ENCODE data around the gene PSPH.
A peak's percentile ranks its signal among the peaks of the same experiment; 100 is the strongest.
"Not testable (repeated sequence)": the region's sequence is repeated elsewhere in the genome, so short reads cannot be mapped to it uniquely, and the experiment has no call there.

PSPH gene

DNA sequence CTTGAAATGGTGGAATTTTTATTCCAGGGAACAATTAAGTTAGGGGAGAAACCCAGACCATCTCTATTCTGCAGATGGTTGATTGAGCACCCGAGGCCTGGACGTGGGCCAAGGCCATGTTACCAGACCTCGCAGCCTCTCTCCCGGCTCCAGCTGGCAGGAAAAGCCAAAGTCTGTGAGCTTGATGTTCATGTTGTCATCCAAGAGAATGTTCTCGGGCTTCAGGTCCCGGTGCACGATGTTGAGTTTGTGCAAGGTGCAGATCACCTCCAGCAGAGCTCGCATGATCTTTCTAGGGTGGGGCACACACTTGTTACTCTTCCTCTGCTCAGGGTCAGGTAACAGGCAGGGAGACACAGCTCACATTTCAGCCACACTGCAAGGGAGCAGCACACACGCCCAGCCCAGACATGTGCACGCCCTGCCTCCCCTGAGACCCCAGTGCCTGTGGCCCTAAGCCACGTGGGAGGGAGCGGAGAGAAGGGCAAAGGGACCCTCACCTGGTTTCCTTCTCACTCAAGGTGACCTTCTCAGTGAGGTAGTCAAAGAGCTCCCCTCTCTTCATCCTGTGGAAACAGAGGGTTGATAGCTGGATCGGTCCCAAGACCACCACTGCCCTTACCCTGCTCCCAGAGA lies 32.0 kb upstream of the PSPH start:
- no peak overlapping the region for H3K9ac ChIP-seq (ENCODE audit: low read depth in 1 of 2, low read length in 2 of 2)
- H3K27me3 ChIP-seq (ENCODE audit: control insufficient read depth in 2 of 2, insufficient read depth in 2 of 2, low read length in 2 of 2) = no peaks in the 10 kb centered on the region
- no peak overlapping the region for H3K4me3 ChIP-seq (ENCODE audit: low read length in 2 of 2)
- H3K4me1 ChIP-seq (ENCODE audit: control insufficient read depth in 2 of 2, insufficient read depth in 2 of 2, low read length in 2 of 2) = peaks cover 0 to 6% of the 10 kb centered on the region in 2 donors
- peaks cover 6 to 10% of the 10 kb centered on the region in 2 donors for H3K36me3 ChIP-seq (ENCODE audit: control insufficient read depth in 2 of 2, insufficient read depth in 2 of 2, low read length in 2 of 2)
- H3K9me3 ChIP-seq (ENCODE audit: control insufficient read depth in 2 of 2, low read length in 2 of 2) = no peaks in the 10 kb centered on the region
- H3K27ac ChIP-seq (ENCODE audit: low read depth in 2 of 2, low read length in 2 of 2) = no peak overlapping the region

DNA sequence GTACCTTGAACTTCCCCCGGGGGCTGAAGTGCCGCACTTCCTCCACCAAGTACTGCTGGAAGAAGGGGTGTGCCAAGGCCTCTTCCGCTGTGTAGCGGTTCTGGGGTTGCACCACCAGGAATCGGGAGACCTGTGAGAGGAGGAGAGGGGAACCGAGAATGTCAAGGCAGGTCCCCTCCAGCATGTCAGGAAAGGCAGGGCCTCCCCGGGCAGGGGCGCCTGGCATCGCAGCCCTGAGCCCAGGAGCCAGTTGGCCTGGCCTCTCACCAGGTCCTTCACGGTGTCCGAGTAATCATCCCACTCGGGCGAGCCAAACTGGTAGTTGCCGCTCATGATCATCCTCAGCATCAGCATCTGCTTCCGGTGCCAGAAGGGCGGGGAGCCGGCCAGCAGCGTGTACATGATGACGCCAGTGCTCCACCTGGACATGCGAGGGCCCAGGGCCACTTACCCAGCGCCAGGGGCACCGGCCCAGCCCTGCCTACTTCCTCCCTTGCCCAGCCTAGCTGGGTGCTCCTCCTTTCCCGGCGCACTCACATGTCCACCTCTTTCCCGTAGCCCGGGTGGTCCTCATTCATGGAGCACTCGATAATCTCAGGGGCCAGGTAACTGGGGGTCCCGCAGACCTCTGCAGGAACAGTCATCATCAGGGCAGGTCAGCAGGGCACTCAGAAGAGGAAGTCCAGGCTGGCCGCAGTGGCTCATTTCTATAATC lies 30.5 kb upstream of the PSPH start:
- no peak overlapping the region for H3K4me3 ChIP-seq (ENCODE audit: low read length in 2 of 2)
- H3K36me3 ChIP-seq (ENCODE audit: control insufficient read depth in 2 of 2, insufficient read depth in 2 of 2, low read length in 2 of 2) = peaks cover 7 to 9% of the 10 kb centered on the region in 2 donors
- no peaks in the 10 kb centered on the region for H3K9me3 ChIP-seq (ENCODE audit: control insufficient read depth in 2 of 2, low read length in 2 of 2)
- H3K4me1 ChIP-seq (ENCODE audit: control insufficient read depth in 2 of 2, insufficient read depth in 2 of 2, low read length in 2 of 2) = peaks cover 0 to 6% of the 10 kb centered on the region in 2 donors
- H3K27ac ChIP-seq (ENCODE audit: low read depth in 2 of 2, low read length in 2 of 2) = no peak overlapping the region
- no peaks in the 10 kb centered on the region for H3K27me3 ChIP-seq (ENCODE audit: control insufficient read depth in 2 of 2, insufficient read depth in 2 of 2, low read length in 2 of 2)
- H3K9ac ChIP-seq (ENCODE audit: low read depth in 1 of 2, low read length in 2 of 2) = no peak overlapping the region

DNA sequence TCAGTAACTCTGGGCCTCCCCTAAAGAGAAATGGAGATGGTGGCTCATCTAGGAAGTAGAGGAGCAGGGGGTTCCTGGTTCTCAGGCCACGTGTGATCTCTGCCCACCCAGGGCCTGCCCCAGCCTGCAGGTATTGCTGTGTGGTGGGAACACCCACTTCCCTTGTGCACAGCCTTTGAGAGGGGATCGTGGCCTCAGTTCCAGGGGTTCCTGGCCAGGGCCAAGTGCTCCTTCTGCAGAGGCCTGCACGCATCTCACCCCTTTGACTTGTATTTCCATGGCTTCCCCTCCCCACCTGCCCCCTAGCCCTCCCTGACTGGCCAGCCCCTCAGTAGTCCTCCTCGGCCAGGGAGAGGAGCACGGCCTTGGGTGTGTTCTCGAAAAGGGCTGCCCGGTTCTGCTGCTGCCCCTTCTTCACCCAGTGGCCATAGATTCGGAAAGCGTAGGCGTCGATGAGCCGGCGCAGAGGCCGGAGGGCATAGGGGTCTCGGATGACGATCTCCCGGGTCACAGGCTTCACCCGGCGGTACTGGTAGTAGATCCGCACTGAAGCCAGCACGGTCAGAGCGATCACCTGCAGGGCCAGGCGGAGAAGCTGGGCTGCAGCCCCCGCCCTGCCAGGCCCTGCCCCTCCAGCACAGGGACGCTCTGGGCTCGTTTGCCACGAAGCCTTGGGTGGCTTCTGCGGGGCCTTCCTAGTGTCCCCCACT lies 29.6 kb upstream of the PSPH start:
- H3K27ac ChIP-seq (ENCODE audit: low read depth in 2 of 2, low read length in 2 of 2); H3K4me3 ChIP-seq (ENCODE audit: low read length in 2 of 2); H3K36me3 ChIP-seq (ENCODE audit: control insufficient read depth in 2 of 2, insufficient read depth in 2 of 2, low read length in 2 of 2); H3K9me3 ChIP-seq (ENCODE audit: control insufficient read depth in 2 of 2, low read length in 2 of 2); H3K9ac ChIP-seq (ENCODE audit: low read depth in 1 of 2, low read length in 2 of 2); H3K4me1 ChIP-seq (ENCODE audit: control insufficient read depth in 2 of 2, insufficient read depth in 2 of 2, low read length in 2 of 2); H3K27me3 ChIP-seq (ENCODE audit: control insufficient read depth in 2 of 2, insufficient read depth in 2 of 2, low read length in 2 of 2): not testable (repeated sequence)

DNA sequence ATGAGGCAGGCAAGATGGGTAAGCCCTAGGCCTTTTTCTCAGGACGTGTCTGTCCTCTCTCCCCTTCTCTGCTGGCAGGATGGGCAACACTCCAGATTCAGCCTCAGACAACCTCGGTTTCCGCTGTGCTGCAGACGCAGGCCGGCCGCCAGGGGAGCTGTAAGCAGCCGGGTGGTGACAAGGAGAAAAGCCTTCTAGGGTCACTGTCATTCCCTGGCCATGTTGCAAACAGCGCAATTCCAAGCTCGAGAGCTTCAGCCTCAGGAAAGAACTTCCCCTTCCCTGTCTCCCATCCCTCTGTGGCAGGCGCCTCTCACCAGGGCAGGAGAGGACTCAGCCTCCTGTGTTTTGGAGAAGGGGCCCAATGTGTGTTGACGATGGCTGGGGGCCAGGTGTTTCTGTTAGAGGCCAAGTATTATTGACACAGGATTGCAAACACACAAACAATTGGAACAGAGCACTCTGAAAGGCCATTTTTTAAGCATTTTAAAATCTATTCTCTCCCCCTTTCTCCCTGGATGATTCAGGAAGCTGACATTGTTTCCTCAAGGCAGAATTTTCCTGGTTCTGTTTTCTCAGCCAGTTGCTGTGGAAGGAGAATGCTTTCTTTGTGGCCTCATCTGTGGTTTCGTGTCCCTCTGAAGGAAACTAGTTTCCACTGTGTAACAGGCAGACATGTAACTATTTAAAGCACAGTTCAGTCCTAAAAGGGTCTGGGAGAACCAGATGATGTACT lies 28.4 kb upstream of the PSPH start:
- H3K9me3 ChIP-seq (ENCODE audit: control insufficient read depth in 2 of 2, low read length in 2 of 2) = no peaks in the 10 kb centered on the region
- H3K4me3 ChIP-seq (ENCODE audit: low read length in 2 of 2) = no peak overlapping the region
- no peaks in the 10 kb centered on the region for H3K27me3 ChIP-seq (ENCODE audit: control insufficient read depth in 2 of 2, insufficient read depth in 2 of 2, low read length in 2 of 2)
- no peak overlapping the region for H3K9ac ChIP-seq (ENCODE audit: low read depth in 1 of 2, low read length in 2 of 2)
- peaks cover 0 to 6% of the 10 kb centered on the region in 2 donors for H3K4me1 ChIP-seq (ENCODE audit: control insufficient read depth in 2 of 2, insufficient read depth in 2 of 2, low read length in 2 of 2)
- H3K36me3 ChIP-seq (ENCODE audit: control insufficient read depth in 2 of 2, insufficient read depth in 2 of 2, low read length in 2 of 2) = peaks cover 7 to 9% of the 10 kb centered on the region in 2 donors
- peak overlapping the region; percentile 44 to 53 for H3K27ac ChIP-seq (ENCODE audit: low read depth in 2 of 2, low read length in 2 of 2)

DNA sequence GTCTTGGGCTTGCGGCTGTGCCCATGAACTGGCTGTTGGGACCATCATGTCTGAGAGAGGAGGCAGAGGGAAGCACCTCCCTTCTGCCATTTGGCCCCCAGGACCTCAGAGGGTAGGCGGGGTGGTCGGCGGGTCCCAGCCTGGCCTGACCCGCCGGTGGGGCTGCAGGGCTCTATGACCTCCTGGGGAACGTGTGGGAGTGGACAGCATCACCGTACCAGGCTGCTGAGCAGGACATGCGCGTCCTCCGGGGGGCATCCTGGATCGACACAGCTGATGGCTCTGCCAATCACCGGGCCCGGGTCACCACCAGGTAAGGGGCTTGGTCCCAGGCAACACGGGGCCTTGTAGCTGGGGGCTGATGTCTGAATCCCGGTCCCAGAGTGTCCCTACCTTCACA lies 27.0 kb upstream of the PSPH start:
- Histone ChIP-seq H3K27ac (ENCODE audit: low read depth in 2 of 2, low read length in 2 of 2) (no peak overlapping the region), H3K9me3 (ENCODE audit: control insufficient read depth in 2 of 2, low read length in 2 of 2) (no peaks in the 10 kb centered on the region), H3K9ac (ENCODE audit: low read depth in 1 of 2, low read length in 2 of 2) (no peak overlapping the region), H3K36me3 (ENCODE audit: control insufficient read depth in 2 of 2, insufficient read depth in 2 of 2, low read length in 2 of 2) (peaks cover 7 to 9% of the 10 kb centered on the region in 2 donors), H3K27me3 (ENCODE audit: control insufficient read depth in 2 of 2, insufficient read depth in 2 of 2, low read length in 2 of 2) (no peaks in the 10 kb centered on the region), H3K4me1 (ENCODE audit: control insufficient read depth in 2 of 2, insufficient read depth in 2 of 2, low read length in 2 of 2) (peaks cover 0 to 6% of the 10 kb centered on the region in 2 donors), H3K4me3 (ENCODE audit: low read length in 2 of 2) (no peak overlapping the region)

DNA sequence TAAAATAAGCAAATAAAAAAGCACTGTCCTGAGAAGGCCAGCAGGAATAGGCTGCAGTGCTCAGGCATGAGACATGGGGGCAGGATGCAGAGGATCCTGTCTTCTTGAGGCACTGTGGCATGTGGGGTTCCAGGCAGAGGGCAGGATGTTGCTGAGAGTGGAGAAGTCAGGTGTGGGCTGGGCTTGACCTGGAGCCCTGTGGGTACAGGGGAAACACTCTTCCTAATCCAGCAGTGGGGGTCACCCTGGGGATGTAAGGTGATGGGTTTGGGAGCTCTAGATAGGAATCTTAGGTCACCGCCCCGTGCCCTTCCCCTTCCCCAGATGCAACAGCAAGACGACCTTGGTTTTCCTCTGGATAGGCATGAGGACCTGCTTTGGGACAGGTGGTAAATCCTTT lies 26.4 kb upstream of the PSPH start:
- Histone ChIP-seq H3K9me3 (ENCODE audit: control insufficient read depth in 2 of 2, low read length in 2 of 2) (no peaks in the 10 kb centered on the region), H3K27me3 (ENCODE audit: control insufficient read depth in 2 of 2, insufficient read depth in 2 of 2, low read length in 2 of 2) (no peaks in the 10 kb centered on the region), H3K4me1 (ENCODE audit: control insufficient read depth in 2 of 2, insufficient read depth in 2 of 2, low read length in 2 of 2) (peaks cover 0 to 6% of the 10 kb centered on the region in 2 donors), H3K27ac (ENCODE audit: low read depth in 2 of 2, low read length in 2 of 2) (no peak overlapping the region), H3K4me3 (ENCODE audit: low read length in 2 of 2) (no peak overlapping the region), H3K36me3 (ENCODE audit: control insufficient read depth in 2 of 2, insufficient read depth in 2 of 2, low read length in 2 of 2) (peaks cover 9 to 11% of the 10 kb centered on the region in 2 donors), H3K9ac (ENCODE audit: low read depth in 1 of 2, low read length in 2 of 2) (no peak overlapping the region)

DNA sequence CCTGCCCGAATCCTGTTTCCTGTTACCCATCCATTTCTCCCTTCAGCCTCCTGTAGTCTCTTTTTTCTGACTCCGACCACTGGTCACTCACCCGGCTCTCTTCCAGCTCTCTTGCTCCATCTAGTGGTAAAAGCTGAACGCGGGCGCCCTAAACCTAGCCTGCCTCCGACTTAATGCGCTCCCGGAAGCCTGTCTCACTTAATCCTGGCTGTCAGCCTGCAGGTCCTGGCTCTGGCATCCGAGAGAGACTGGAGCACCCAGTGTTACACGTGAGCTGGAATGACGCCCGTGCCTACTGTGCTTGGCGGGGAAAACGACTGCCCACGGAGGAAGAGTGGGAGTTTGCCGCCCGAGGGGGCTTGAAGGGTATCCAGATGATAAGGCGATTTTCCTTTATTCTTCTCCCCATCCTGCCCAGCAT lies 23.1 kb upstream of the PSPH start:
- Histone ChIP-seq H3K9ac (ENCODE audit: low read depth in 1 of 2, low read length in 2 of 2) (no peak overlapping the region), H3K27ac (ENCODE audit: low read depth in 2 of 2, low read length in 2 of 2) (no peak overlapping the region), H3K4me1 (ENCODE audit: control insufficient read depth in 2 of 2, insufficient read depth in 2 of 2, low read length in 2 of 2) (peaks cover 0 to under 1% of the 10 kb centered on the region in 2 donors), H3K4me3 (ENCODE audit: low read length in 2 of 2) (no peak overlapping the region), H3K9me3 (ENCODE audit: control insufficient read depth in 2 of 2, low read length in 2 of 2) (no peaks in the 10 kb centered on the region), H3K36me3 (ENCODE audit: control insufficient read depth in 2 of 2, insufficient read depth in 2 of 2, low read length in 2 of 2) (peaks cover 16% of the 10 kb centered on the region in 2 donors), H3K27me3 (ENCODE audit: control insufficient read depth in 2 of 2, insufficient read depth in 2 of 2, low read length in 2 of 2) (no peaks in the 10 kb centered on the region)

DNA sequence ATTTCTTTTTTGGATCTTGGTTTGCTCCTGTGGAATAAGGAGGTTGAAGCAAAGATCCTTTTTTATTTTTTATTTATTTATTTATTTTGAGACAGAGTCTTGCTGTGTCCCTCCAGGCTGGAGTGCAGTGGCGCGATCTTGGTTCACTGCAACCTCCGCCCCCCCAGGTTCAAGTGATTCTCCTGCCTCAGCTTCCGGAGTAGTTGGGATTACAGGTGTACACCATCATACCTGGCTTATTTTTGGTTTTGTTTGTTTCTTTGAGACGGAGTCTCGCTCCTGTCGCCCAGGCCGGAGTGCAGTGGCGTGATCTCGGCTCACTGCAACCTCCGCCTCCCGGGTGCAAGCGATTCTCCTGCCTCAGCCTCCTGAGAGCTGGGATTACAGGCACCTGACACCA lies 15.1 kb upstream of the PSPH start:
- peaks cover 4 to 11% of the 10 kb centered on the region in 2 donors for H3K4me1 ChIP-seq (ENCODE audit: control insufficient read depth in 2 of 2, insufficient read depth in 2 of 2, low read length in 2 of 2)
- H3K27me3 ChIP-seq (ENCODE audit: control insufficient read depth in 2 of 2, insufficient read depth in 2 of 2, low read length in 2 of 2); H3K9me3 ChIP-seq (ENCODE audit: control insufficient read depth in 2 of 2, low read length in 2 of 2); H3K4me3 ChIP-seq (ENCODE audit: low read length in 2 of 2); H3K27ac ChIP-seq (ENCODE audit: low read depth in 2 of 2, low read length in 2 of 2); H3K9ac ChIP-seq (ENCODE audit: low read depth in 1 of 2, low read length in 2 of 2): not testable (repeated sequence)
- H3K36me3 ChIP-seq (ENCODE audit: control insufficient read depth in 2 of 2, insufficient read depth in 2 of 2, low read length in 2 of 2) = peaks cover 16 to 32% of the 10 kb centered on the region in 2 donors

DNA sequence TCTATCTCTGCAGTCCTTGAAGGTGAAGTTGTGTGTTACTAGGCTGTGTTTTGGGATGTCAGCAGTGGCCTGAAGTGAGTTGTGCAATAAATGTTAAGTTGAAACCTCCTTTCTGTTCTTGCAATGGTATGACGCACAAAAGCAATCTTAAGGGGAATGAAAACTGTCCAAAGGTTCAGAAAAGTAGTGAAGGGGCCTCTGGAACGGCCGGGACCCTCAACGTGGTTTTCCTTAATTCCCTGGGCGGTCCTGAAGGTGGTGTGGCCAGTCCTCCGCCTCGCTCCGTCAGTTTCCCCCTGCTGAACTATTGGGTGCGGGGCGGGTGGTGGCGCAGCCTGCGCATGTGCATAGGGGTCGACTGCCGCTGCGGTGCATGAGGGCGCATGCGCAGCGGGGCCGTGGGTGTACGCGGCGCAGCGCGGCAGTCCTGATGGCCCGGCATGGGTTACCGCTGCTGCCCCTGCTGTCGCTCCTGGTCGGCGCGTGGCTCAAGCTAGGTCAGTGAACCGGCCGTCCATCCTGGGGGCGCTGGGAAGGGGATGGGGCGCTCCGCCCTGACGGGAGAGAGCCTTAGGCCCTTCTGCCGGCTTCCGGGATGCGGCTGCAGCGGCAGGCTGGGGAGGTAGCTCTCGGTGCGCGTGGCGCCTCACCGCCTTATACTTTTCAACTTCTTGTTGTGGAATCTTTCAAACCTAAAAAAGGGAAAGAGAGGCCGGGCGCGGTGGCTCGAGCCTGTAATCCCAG lies 12.8 kb upstream of the PSPH start, which contains the start of gene SUMF2:
Gene SUMF2 (plus strand): TSS at position 405 of the 744 bp plus-strand sequence. CDS start 26 bp downstream, at position 431.
- Histone ChIP-seq H3K27ac (ENCODE audit: low read depth in 2 of 2, low read length in 2 of 2) (peak within 1 kb of the TSS; percentile 86 to 94), H3K36me3 (ENCODE audit: control insufficient read depth in 2 of 2, insufficient read depth in 2 of 2, low read length in 2 of 2) (peaks cover 25 to 41% of the 10 kb centered on the region in 2 donors), H3K27me3 (ENCODE audit: control insufficient read depth in 2 of 2, insufficient read depth in 2 of 2, low read length in 2 of 2) (no peaks in the 10 kb centered on the region), H3K9ac (ENCODE audit: low read depth in 1 of 2, low read length in 2 of 2) (peak within 1 kb of the TSS; percentile 85 to 90), H3K4me1 (ENCODE audit: control insufficient read depth in 2 of 2, insufficient read depth in 2 of 2, low read length in 2 of 2) (peaks cover 4 to 11% of the 10 kb centered on the region in 2 donors), H3K4me3 (ENCODE audit: low read length in 2 of 2) (peak within 1 kb of the TSS; percentile 89 to 99), H3K9me3 (ENCODE audit: control insufficient read depth in 2 of 2, low read length in 2 of 2) (no peaks in the 10 kb centered on the region)

Measured in mucosa of rectum (tissue), 2 donors.